Tibial artery (tissue), 4 donors: ENCODE measurements around the gene TRIAP1.

Experiments used
- DNase-seq, 2 donors: peaks; one replicate each; pipeline ENCODE4 v3.0.0-alpha.2; 2019
- H3K27ac ChIP-seq, 2 donors: fragments of 200-600 bp; sonication (generic) in 1 of 2; 1 replicate in 1 of 2; 2 replicates in 1 of 2; pipeline ENCODE4 v1.5.1; 2018 to 2019; ENCODE audit warnings: mild to moderate bottlenecking in 1 of 2
- H3K27me3 ChIP-seq, 2 donors: fragments of 200-600 bp; sonication (generic) in 1 of 2; one replicate each; pipeline versions ENCODE4 v1.5.1 to v1.6.0; 2016 to 2019
- H3K36me3 ChIP-seq, 3 donors: fragments of 200-600 bp; sonication (generic) in 2 of 3; one replicate each; pipeline ENCODE4 v1.5.1; 2016 to 2019; ENCODE audit warnings: mild to moderate bottlenecking in 2 of 3
- H3K4me1 ChIP-seq, 4 donors: fragments of 200-600 bp; sonication (generic) in 2 of 4; 1 replicate in 3 of 4; 2 replicates in 1 of 4; pipeline ENCODE4 v1.5.1; 2016 to 2019
- H3K4me3 ChIP-seq, 2 donors: fragments of 200-600 bp; sonication (generic) in 1 of 2; 1 replicate in 1 of 2; 2 replicates in 1 of 2; pipeline ENCODE4 v1.5.1; 2018 to 2019; ENCODE audit warnings: mild to moderate bottlenecking in 2 of 2
- H3K9me3 ChIP-seq, 3 donors: fragments of 200-600 bp; sonication (generic) in 1 of 3; one replicate each; pipeline ENCODE4 v1.5.1; 2016 to 2019
- intact Hi-C: fragments of 100-400 bp; cut with DNase I; formaldehyde crosslinking; loops from one replicate; pipeline ENCODE4 v1.15.0; 2023; ENCODE audit warnings: low total_unique reads
- TF ChIP-seq, protein P1 (sequence below), 2 experiments: fragments of 200-600 bp in 1 of 2; fragments of 450-650 bp in 1 of 2; IDR thresholded peaks; one replicate each; pipeline ENCODE4 v1.5.1; 2017 to 2019; ENCODE audit warnings: antibody characterized with exemption in 2 of 2, mild to moderate bottlenecking in 1 of 2, moderate library complexity in 1 of 2

Gene TRIAP1

DNA sequence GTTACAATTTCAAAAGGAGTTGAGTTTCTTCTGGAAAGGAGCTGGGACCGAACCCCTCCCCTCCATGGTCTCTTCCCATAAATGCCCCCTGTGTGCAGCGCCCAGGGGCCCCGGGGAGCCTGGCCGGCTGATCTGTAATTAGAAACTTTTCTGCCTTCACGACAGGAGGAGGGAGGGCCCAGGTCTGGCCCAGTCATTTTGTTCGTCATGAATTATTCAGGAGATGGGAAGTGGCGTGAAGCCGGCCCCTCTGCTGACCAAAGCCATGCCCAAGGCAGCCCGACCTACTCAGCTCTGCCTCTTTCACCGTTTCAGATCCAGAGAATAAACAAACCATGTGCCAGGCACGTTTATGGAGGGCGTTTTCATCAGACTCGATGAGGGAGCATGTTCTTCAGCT lies 44.0 kb downstream of the TRIAP1 start:
- intact Hi-C loops, result no loop called here
- Histone ChIP-seq H3K27me3 (peaks cover 0 to 48% of the 10 kb centered on the region in 2 donors), H3K27ac (no peak overlapping the region), H3K4me3 (no peak overlapping the region), H3K4me1 (no peaks in the 10 kb centered on the region), H3K36me3 (no peaks in the 10 kb centered on the region), H3K9me3 (no peaks in the 10 kb centered on the region)
- TF ChIP-seq, protein P1, sequence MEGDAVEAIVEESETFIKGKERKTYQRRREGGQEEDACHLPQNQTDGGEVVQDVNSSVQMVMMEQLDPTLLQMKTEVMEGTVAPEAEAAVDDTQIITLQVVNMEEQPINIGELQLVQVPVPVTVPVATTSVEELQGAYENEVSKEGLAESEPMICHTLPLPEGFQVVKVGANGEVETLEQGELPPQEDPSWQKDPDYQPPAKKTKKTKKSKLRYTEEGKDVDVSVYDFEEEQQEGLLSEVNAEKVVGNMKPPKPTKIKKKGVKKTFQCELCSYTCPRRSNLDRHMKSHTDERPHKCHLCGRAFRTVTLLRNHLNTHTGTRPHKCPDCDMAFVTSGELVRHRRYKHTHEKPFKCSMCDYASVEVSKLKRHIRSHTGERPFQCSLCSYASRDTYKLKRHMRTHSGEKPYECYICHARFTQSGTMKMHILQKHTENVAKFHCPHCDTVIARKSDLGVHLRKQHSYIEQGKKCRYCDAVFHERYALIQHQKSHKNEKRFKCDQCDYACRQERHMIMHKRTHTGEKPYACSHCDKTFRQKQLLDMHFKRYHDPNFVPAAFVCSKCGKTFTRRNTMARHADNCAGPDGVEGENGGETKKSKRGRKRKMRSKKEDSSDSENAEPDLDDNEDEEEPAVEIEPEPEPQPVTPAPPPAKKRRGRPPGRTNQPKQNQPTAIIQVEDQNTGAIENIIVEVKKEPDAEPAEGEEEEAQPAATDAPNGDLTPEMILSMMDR (IDR thresholded peaks at IDR 0.05), result no peak
- no peak for DNase-seq

DNA sequence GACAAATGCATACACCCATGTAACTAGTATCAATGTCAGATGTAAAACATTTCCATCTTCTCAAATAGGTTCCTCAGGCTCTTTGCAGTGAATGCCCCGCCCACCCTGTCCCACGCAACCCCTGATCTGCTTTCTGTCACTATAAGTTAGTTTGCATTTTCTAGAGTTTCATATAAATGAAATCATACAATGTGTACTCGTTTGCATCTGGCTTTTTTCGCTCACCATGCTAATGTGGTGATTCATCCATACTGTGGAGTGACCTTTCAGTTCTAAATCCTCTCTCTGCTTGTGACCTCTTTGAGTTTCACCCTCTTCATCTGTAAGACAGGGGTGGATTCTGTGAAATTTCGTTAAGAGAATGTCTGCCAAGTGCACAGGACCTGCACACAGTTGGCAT lies 46.7 kb downstream of the TRIAP1 start:
- Histone ChIP-seq H3K27me3 (peaks cover 0 to 67% of the 10 kb centered on the region in 2 donors), H3K4me1 (no peaks in the 10 kb centered on the region), H3K36me3 (no peaks in the 10 kb centered on the region), H3K9me3 (no peaks in the 10 kb centered on the region), H3K4me3 (no peak overlapping the region), H3K27ac (no peak overlapping the region)
- no peak for DNase-seq
- TF ChIP-seq, protein P1 (IDR thresholded peaks at IDR 0.05), result no peak
- intact Hi-C loops, result no loop called here

GRCh38 chr12:120397824-120398540 lies 48.2 kb downstream of the TRIAP1 start:
- Histone ChIP-seq H3K9me3 (no peaks in the 10 kb centered on the region), H3K27ac (no peak overlapping the region), H3K4me3 (no peak overlapping the region), H3K4me1 (no peaks in the 10 kb centered on the region), H3K27me3 (peaks cover 0 to 75% of the 10 kb centered on the region in 2 donors), H3K36me3 (no peaks in the 10 kb centered on the region)
- intact Hi-C loops, result no loop called here
- TF ChIP-seq, protein P1 (IDR thresholded peaks at IDR 0.05), result no peak
- no peak for DNase-seq

GRCh38 chr12:120394483-120395367 lies 51.5 kb downstream of the TRIAP1 start:
- peaks cover 0 to 67% of the 10 kb centered on the region in 2 donors for H3K27me3 ChIP-seq
- DNase-seq, result no peak
- H3K4me3 ChIP-seq, result no peak overlapping the region
- TF ChIP-seq, protein P1 (IDR thresholded peaks at IDR 0.05), result no peak
- intact Hi-C loops, result no loop called here
- no peak overlapping the region for H3K27ac ChIP-seq
- H3K36me3 ChIP-seq, result no peaks in the 10 kb centered on the region
- no peaks in the 10 kb centered on the region for H3K9me3 ChIP-seq
- no peaks in the 10 kb centered on the region for H3K4me1 ChIP-seq
